Motor neuron (in vitro differentiated cells): ENCODE results near the gene SIPA1L3. TPM values are rescaled to one million over a fixed set of nuclear protein-coding genes. Genes with fewer than 3 reads are reported as not detected.

Source experiments
- ATAC-seq, 8 experiments: fragments of 200-7000 bp; cut with Tn5 transposase; replicated peaks in 6 of 8; 2 replicates each; pipeline ENCODE4 v1.8.0; 2021; ENCODE audit warnings: mild to moderate bottlenecking in 8 of 8, moderate library complexity in 8 of 8
- H3K27ac ChIP-seq, 2 donors: fragments of 250-450 bp; sonication (Bioruptor Pico); 2 replicates each; pipeline ENCODE4 v1.9.0; 2021; ENCODE audit warnings: antibody characterized with exemption in 2 of 2, mild to moderate bottlenecking in 2 of 2, moderate library complexity in 1 of 2
- H3K4me1 ChIP-seq, 2 donors: fragments of 250-450 bp; sonication (Bioruptor Pico); replicated peaks in 1 of 2; 2 replicates each; pipeline ENCODE4 v1.6.1; 2021; ENCODE audit warnings: antibody characterized with exemption in 2 of 2, mild to moderate bottlenecking in 2 of 2, moderate library complexity in 1 of 2
- H3K4me3 ChIP-seq, 5 donors: fragments of 250-450 bp; sonication (Bioruptor Pico); 2 replicates each; pipeline ENCODE4 v1.9.0; 2021; ENCODE audit warnings: antibody characterized with exemption in 5 of 5, mild to moderate bottlenecking in 5 of 5, moderate library complexity in 4 of 5
- WGBS, 10 experiments: fragments of 450-650 bp; shearing (Covaris generic); methylation state at CpG; one replicate each; pipeline ENCODE4 v1.0.0; 2022; 5-methylcytosine and 5-hydroxymethylcytosine counted together
- in situ Hi-C, 9 experiments: fragments of 400-800 bp; cut with MboI; loops; one replicate each; pipeline ENCODE4 v1.15.0; 2021; ENCODE audit warnings: low sequenced_read_pairs in 9 of 9, low pct_unique_long_range_greater_than_20kb in 2 of 9; ENCODE audit not compliant: unreplicated experiment in 9 of 9
- total RNA-seq, 8 experiments: library from RNA; unstranded; fragments of 300-600 nt; gene quantifications; 2 replicates each; pipeline versions ENCODE4 v1.2.3 to v1.2.4, GENCODE V29; 2022

SIPA1L3 gene
- total RNA-seq, 8 experiments from 2014 or later, result 8.5 to 22.1 (median 15.1) TPM

DNA sequence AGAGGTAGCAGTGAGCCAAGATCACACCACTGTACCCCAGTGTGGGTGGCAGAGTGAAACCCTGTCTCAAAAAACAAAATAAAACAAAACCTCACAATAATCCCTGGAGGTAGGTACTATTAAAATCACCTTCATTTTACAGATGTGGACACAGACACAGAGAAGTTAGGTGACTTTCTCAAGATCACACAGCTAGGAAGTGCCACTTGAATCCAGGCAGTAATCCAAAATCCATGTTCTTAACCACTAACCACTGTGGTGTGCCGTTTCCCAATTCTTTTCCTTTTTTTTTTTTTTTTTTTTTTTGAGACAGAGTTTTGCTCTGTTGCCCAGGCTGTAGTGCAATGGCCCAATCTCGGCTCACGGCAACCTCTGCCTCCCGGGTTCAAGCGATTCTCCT, 340.1 kb downstream of the SIPA1L3 start:
- no peak for ATAC-seq
- Histone ChIP-seq H3K4me1 (peaks cover 16% of the 10 kb centered on the region in 2 donors), H3K4me3 (no peak overlapping the region), H3K27ac (no peak overlapping the region)
- WGBS, 10 experiments, result 67 to 100% (median 80%) methylated on average over 1 to 5 of the region's 5 CpGs; no CpG with 5 or more reads in 3 of the 10 experiments
- in situ Hi-C loops, result loop anchor here in 7 of 9 experiments (25.0 kb wide), 1 partner anchor 90 kb away; the partner anchor contains the start of gene CATSPERG (in 7 of the 7)

DNA sequence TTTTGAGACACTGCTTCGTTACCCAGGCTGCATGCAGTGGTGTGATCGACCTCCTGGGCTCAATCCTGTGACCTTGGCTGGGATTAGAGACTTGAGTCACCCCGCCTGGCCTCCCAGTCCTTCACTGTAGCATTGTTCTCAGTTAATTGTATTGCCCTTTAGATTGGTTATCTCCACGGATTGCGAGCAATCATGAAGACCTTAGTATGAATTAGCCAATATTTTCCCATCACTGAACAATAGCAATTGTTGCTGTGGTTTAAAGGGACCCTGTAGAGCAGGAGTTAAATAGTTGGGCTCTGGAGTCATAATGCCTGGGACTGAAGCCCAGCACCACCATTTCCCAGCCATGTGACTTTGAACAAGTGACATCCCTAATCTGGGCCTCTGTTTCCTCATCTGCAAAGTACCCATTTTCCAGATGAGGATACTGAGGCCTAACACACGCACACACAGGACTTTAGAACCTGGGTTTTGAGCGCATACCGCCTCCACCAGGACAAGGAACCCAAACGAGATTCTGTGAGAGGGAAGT, 340.8 kb downstream of the SIPA1L3 start:
- H3K4me3 ChIP-seq, result no peak overlapping the region
- 70 to 92% (median 88%) methylated on average over 2 to 9 of the region's 9 CpGs; no CpG with 5 or more reads in 1 of the 10 experiments for WGBS, 10 experiments
- ATAC-seq, result no peak
- no peak overlapping the region for H3K27ac ChIP-seq
- in situ Hi-C loops, result loop anchor here in 7 of 9 experiments (25.0 kb wide), 1 partner anchor 90 kb away; the partner anchor contains the start of gene CATSPERG (in 7 of the 7)
- H3K4me1 ChIP-seq, result peaks cover 22% of the 10 kb centered on the region in 2 donors

DNA sequence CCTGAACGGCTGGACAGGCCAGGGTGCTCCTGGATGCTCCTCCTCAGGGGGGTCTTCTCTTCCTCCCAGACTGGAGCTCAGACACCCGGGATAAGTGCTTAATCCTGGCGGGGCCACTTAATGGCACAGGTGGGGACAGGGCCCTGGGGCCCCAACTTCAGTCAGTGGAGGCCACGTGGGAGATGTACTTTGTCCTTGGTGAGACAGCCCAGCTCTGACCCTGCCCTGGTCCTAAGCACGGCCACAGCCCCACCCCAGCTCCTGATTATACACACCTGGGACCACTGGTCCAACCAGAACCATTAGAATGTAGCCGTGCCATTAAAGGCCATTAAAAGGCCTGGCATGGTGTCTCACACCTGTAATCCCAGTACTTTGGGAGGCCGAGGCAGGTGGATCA, 341.4 kb downstream of the SIPA1L3 start:
- no peak overlapping the region for H3K27ac ChIP-seq
- 40 to 100% (median 81%) methylated on average over 1 to 6 of the region's 7 CpGs; no CpG with 5 or more reads in 6 of the 10 experiments for WGBS, 10 experiments
- no peak overlapping the region for H3K4me3 ChIP-seq
- ATAC-seq, result no peak
- in situ Hi-C loops, result loop anchor here in 7 of 9 experiments (25.0 kb wide), 1 partner anchor 89 kb away; the partner anchor contains the start of gene CATSPERG (in 7 of the 7)
- peaks cover 28 to 29% of the 10 kb centered on the region in 2 donors for H3K4me1 ChIP-seq

DNA sequence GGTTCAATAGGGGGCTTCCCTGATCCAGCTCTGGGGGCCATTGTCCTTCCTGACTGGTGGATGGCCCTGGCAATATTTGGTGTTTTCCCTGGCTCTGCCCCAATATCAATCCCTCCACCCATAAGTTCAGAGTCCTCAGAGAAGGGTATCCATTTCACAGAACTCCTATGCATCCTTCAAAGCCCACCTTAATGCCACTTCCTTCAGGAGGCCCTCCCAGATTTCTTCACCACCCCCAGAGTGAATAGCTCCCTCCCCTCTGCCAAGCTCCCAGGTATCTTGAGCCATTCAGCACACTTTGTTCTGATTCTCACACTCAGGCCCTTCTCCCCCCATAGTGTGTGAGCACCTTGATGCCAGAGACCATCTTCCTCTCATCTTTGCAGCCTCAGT, 343.4 kb downstream of the SIPA1L3 start:
- in situ Hi-C loops, result no loop called here
- Histone ChIP-seq H3K27ac (peak overlapping the region in 1 of 2 donors; percentile 72), H3K4me3 (no peak overlapping the region), H3K4me1 (peaks cover 36 to 45% of the 10 kb centered on the region in 2 donors)
- ATAC-seq, result no peak

DNA sequence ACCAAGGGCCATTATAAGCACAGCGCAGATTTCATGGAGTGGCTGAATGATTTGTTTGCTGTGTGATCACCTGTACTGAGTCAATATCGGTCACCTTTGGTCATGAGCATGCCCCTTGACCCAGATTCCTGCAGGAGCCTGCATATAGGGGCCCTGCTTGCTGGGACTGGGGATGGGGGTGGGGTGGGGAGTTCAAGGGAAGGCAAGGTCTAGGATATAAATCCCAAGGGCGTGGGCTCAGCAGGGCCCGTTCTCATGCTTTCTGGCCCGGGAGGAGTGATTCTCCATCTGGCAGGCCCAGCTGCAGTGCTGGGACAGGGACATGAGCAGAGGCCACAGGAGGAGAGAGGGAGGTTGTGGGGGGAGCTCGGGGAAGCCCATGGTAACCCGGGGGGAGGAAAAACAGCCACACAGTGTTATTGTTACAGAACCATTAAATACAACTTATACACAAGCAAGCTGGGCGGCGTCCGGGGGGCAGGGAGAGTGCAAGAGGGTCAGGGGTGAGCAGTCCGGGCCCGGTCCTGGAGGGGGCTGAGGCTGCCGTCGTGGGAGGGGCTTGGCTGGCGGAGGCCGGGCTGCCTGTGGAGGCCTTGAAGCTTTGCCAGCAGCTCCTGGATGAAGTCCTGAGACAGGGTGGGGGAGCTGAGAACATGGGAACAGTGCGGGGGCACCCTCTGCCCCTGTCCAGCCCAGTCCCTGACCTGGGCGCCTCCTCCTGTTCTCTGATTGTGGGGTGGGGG, 344.0 kb downstream of the SIPA1L3 start:
- in situ Hi-C loops, result no loop called here
- peak overlapping the region; percentile 72 to 78 for H3K27ac ChIP-seq
- WGBS, 10 experiments, result 17 to 43% methylated on average over 1 of the region's 18 CpGs; no CpG with 5 or more reads in 8 of the 10 experiments

DNA sequence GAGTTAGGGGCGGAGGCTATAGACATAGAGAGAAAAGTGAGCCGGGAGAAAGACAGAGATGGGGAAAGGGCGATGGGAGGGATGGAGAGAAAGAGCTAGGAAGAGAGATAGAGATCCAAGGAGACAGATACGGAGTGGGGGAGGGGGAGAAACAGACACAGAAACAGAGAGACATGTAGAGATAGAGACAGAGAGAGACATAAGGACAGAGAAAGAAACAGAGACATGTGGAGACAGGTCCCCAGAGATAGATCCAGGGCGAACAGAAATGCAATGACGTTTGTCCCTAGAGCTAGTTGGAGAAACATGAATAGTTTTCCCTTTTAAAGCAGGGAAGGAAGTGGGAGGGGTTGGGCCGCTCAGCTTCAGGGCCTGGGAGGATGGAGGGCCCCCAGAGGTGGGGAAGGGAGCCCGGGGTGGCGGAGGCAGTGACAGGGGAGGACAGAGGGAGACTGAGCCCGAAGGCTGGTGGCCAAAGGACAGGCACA, 344.6 kb downstream of the SIPA1L3 start:
- Histone ChIP-seq H3K4me3 (peak overlapping the region in 1 of 5 donors; percentile 1), H3K4me1 (peaks cover 36 to 57% of the 10 kb centered on the region in 2 donors), H3K27ac (peak overlapping the region; percentile 72 to 78)
- 0 to 40% (median 16%) methylated on average over 1 to 5 of the region's 10 CpGs; no CpG with 5 or more reads in 2 of the 10 experiments for WGBS, 10 experiments
- ATAC-seq, result peak in 7 of 8 experiments; percentile 6 to 56 (median 31)
- in situ Hi-C loops, result no loop called here

More for the DNA sequence above, 344.0 kb downstream of the SIPA1L3 start:
- peak; percentile 26 to 78 (median 72) for ATAC-seq
- H3K4me1 ChIP-seq, result peaks cover 36 to 51% of the 10 kb centered on the region in 2 donors
- H3K4me3 ChIP-seq, result peak overlapping the region in 1 of 5 donors; percentile 1

DNA sequence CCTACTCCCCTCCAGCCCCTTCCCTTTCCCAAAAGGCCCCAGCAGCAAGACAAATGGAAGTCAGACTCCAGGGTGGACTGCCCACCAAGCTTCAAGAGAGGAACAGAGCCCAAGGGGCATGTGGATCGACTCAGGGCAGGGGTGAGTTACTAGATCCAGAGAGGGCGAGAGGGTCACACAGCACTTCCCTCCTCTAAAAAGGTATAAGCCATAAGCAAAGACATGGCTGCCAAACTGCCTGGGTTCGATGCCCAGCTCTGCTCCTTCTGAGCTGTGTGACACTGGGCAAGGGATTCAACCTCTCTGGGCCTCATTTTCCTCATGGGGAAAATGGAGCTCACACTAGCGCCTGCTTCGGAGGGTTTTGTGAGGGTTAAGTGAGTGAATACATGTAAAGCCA, 345.4 kb downstream of the SIPA1L3 start:
- Histone ChIP-seq H3K4me1 (peaks cover 36 to 58% of the 10 kb centered on the region in 2 donors), H3K4me3 (no peak overlapping the region), H3K27ac (peak overlapping the region; percentile 72 to 78)
- in situ Hi-C loops, result no loop called here
- ATAC-seq, result no peak
- 93 to 100% (median 96%) methylated on average over 1 to 5 of the region's 5 CpGs; no CpG with 5 or more reads in 7 of the 10 experiments for WGBS, 10 experiments

DNA sequence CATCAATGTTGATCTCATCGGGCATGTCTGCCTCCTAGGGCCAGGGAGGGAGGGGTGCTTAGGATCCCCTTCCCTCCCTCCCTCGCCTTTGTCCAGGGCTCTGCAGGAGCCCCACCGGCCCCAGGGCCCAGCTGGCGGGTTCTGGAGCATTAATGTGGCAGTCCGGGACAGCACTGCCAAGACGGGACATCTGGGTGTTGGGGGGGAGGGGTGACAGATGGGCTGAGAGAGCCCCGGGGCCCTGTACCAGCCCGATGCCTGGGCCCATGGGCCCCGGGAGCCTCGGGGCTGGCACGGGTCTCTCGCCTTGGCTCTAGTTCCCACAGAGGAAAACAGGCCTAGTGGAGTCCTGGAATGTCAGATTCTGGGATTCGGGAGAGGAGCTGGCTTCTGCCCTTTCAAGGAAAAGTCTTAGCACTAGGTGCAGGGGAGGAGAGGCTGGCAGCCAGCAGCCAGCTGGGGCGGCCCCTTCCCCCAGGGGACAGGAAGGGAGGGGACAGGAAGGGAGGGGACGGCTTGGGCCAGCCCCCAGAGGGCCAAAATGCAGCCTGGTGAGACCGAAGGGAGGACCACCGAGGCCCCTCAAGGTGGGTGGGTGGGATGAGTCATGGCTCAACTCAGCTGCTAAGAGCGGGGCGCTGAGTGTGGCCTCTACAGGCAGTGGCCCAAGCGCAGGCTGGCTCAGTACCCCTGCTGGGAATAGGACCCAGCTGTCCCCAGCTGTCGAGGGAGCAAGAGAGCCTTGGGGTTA, 346.1 kb downstream of the SIPA1L3 start:
- H3K4me3 ChIP-seq, result no peak overlapping the region
- WGBS, 10 experiments, result 0 to 20% (median 13%) methylated on average over 1 to 9 of the region's 21 CpGs; no CpG with 5 or more reads in 7 of the 10 experiments
- H3K4me1 ChIP-seq, result peaks cover 36 to 58% of the 10 kb centered on the region in 2 donors
- in situ Hi-C loops, result no loop called here
- ATAC-seq, result peak in 6 of 8 experiments; percentile 2 to 16 (median 8)
- H3K27ac ChIP-seq, result peak overlapping the region; percentile 24 to 72

DNA sequence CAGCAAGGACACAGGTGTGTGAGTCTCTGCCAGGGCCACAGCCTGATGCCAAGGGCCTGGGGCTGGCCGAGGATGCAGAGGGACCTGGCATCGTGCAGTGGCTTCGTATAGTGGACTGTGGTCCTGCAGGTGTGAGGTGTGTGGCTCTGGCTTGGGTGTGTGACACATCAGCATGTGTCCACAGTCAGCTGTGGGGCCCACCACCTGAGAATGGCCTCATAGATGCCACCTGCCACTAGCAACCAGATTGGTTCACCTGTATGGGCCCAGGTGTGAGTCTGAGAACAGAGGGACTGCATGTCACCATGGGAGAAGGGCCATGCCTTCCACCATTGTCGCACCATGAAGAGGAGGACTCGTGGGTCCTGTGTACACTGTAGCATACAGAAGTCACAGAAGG, 346.8 kb downstream of the SIPA1L3 start:
- peaks cover 36 to 58% of the 10 kb centered on the region in 2 donors for H3K4me1 ChIP-seq
- peak overlapping the region in 1 of 2 donors; percentile 72 for H3K27ac ChIP-seq
- H3K4me3 ChIP-seq, result no peak overlapping the region
- 60 to 100% (median 87%) methylated on average over 1 to 3 of the region's 5 CpGs; no CpG with 5 or more reads in 7 of the 10 experiments for WGBS, 10 experiments
- ATAC-seq, result no peak
- in situ Hi-C loops, result no loop called here

DNA sequence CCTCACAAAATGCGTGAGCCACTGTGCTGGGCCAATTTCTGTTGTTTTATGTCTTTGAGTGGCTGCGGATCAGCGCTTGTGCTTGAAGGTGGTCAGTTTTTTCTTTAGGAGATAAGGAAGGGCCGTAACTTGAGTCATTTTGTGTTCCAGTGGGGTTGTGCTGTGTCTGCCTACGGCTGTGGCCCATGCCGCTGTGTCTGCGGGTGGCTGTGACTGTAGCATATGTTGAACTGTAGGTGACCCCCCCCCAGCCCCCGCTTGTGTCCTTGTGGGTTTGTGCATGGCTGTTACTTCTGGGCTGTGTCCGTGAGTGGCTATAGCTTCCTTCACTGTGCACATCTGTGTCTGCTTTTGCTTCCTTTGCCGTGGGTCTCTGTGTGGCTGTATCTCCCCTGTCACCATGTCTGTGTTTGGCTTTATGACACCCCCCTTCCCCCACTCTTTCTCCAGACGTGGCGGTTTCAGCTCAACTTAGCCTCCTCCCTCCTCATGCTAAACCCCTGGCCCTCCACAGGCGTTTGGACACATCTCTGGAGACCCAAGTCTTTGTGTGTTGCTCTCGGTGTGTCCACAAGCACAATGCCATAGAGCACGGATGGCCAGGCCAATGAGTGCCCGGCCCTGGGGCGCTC, 348.5 kb downstream of the SIPA1L3 start:
- 20 to 67% (median 50%) methylated on average over 1 to 6 of the region's 17 CpGs; no CpG with 5 or more reads in 5 of the 10 experiments for WGBS, 10 experiments
- ATAC-seq, result peak in 5 of 8 experiments; percentile 4 to 25 (median 10)
- Histone ChIP-seq H3K4me3 (peak overlapping the region in 3 of 5 donors; percentile 26 to 41 (median 29)), H3K27ac (peak overlapping the region; percentile 2 to 78), H3K4me1 (peaks cover 36 to 55% of the 10 kb centered on the region in 2 donors)
- in situ Hi-C loops, result no loop called here
